HG03025 (cell line): ENCODE results near the gene FAM89A.
"Not testable (repeated sequence)": the region's sequence is repeated elsewhere in the genome, so short reads cannot be mapped to it uniquely, and the experiment has no call there.

Source experiments
- ATAC-seq: cut with Tn5 transposase; IDR thresholded peaks from one replicate; pipeline ENCODE4 v1.9.1; 2021; ENCODE audit warnings: mild to moderate bottlenecking, moderate library complexity; ENCODE audit not compliant: unreplicated experiment, low FRiP score

Gene FAM89A

DNA sequence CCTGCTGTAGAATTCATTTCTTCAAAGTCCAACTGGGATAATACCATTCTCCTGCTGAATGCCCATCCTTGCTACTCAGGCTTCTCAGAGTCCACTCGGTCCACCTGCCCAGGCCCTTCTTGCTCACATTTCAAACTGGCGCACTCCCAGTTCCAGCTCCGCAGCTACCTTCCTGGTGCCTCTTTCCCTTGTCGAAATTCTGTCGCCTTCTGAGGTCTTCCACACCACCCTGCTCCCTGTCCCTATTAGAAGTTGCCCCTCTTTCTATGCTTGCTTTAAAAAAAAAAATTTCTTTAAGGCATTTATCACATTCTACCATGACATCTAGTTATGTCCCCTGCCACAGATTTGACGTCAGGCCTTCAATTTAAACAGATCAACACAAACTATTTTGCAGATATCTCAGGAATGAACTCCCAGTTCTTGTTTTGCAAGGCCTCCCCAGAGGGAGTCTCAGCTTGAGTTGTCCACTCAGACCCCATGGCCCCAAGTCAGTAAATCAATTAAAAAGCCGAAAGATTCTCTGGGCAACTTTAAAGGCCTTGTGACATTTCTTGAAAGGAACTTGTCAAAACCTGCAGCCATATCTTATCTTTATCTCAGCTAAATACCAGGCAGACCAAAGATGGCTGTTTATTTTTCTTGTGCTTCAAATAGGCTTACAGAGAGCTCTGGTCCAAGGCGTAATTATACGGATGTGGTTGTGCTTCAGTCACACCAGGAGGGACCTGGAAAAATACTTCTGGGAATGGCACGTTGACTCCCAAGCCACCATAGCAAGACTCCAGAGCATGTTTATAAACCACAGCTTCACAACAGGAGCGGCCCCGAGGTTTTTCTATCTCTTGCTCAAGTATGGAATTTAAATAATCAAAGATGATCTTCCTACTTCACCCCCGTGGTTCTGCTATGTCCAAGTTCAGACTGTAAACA lies 2.2 kb downstream of the FAM89A start:
- no peak for ATAC-seq

DNA sequence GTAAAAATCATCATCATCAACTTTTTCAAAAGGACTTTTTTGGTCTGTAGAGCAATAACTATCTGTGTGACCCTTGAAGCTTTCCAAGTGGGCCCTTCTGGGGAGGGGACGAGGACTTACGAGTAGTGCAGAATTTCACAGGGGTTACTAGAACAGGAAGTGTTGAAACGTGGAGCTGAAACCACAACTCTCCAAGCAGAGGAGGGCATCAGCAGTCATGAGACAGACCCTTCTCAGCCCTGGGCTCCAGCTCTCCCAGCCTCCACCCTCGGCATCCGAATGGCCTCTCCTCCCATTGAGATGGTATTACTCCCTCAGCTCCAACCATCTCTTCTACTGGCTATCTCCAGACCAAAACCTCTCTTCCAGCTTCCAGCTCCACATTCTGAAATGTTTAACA lies 3.6 kb downstream of the FAM89A start:
- no peak for ATAC-seq

DNA sequence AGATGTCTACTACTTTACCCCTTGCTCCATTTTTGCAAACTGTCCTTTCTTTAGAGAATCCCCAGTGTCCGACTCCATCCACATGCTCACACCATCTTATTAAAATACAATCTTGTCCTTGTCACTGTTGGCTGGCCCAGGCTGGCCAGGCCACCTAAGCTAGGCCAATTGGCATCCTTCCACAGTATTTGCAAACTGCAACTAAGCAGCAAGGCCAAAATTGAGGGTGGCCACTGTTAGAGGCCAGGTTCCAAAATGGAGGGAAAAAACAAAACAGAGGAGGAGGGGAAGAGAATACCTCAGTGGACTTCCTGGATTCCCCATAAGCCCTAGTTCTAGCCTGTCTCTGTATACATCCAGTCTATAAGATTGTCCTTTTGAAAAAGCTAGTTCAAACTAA lies 4.3 kb downstream of the FAM89A start:
- ATAC-seq, result no peak

DNA sequence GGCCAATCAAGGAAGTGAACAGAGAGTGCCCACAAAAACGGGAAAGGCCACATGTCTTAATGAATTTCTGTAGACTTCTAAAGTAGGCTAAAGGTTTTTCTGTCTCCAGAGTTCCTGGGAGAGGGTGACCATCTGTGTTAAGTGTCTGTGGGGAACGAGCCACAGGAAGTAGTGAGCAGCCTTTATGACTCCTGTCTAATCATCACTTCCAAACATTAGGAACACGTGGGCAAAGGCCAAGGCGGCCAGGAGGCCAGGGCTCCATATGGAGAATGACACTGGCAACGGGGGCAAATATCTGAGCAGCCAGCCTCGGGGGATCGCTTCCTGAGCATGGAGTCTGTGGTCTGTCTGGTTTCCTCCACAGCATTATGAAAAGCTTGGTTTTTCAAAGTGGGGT lies 7.1 kb downstream of the FAM89A start:
- no peak for ATAC-seq

DNA sequence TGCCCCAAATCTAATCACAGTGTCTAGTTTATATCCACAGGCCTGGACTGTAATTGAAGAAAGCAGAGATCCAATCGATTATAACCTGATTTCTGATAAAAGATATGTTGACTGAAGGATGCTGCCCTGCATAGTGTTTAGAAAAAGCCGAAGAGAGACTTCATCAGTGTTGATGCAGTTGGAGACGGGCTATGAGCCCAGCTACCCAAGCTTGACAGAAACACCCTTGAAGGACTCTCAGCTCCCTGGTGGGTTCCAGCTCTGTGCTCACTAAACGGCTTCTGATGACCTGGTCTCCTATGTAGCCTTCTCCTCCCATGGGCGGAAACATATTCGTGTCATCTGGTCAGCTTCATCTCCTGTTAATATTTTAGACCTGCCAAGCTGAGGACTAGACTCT lies 10.2 kb downstream of the FAM89A start:
- ATAC-seq, result no peak

DNA sequence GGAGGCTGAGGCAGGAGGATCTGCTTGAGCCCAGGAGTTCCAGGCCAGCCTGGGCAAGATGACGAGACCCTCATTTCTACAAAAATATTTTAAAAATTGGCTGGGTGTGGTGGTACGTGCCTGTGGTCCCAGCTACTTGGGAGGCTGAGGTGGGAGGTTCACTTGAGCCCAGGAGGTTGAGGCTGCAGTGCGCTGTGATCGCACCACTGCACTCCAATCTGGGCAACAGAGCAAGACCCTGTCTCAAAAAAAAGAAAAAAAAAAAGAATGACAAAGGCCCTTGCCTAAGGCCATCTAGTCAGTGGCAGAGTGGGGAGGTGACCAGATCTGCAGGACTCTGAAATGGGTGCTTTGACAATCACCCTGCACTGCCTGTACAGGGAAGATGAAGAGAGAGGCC lies 10.8 kb downstream of the FAM89A start:
- not testable (repeated sequence) for ATAC-seq

DNA sequence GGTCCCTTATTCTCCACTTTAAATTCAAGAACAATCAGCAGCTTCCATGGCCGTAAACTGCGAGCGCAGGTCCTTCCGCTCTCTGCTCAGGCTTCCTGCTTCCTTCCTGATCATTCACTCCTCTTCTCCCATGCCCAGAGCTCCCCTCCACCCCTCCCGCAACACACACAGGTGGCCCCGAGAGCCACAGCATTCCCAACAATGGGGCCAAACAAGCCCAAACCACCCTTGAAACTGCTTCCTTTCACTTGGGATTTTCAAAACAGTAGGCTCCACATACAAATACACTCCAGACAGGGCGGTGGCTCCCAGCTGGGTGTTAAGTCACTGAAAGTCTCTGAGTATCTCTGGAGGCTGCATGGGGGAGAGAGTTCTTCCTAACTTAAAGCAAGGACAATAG lies 11.4 kb downstream of the FAM89A start:
- ATAC-seq, result no peak

DNA sequence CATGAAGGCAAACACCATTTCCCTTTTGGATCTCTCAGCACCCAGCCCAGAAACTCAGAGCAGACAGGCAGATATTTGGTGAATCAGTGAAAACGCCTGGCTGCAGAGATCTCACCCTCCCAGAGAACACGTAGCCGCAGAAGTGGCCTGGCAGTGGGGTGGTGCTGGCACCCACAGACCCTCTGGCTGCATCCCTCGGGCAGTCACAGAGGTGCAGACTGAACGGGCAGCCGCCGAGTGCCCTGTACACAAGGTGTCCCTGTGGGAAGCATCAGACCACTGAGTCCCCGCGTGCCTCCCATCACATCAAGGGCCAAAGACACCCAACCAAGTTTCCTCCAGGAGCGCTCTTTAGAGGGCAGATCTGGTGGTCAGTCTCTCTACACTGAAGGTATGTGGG lies 12.1 kb downstream of the FAM89A start:
- no peak for ATAC-seq

DNA sequence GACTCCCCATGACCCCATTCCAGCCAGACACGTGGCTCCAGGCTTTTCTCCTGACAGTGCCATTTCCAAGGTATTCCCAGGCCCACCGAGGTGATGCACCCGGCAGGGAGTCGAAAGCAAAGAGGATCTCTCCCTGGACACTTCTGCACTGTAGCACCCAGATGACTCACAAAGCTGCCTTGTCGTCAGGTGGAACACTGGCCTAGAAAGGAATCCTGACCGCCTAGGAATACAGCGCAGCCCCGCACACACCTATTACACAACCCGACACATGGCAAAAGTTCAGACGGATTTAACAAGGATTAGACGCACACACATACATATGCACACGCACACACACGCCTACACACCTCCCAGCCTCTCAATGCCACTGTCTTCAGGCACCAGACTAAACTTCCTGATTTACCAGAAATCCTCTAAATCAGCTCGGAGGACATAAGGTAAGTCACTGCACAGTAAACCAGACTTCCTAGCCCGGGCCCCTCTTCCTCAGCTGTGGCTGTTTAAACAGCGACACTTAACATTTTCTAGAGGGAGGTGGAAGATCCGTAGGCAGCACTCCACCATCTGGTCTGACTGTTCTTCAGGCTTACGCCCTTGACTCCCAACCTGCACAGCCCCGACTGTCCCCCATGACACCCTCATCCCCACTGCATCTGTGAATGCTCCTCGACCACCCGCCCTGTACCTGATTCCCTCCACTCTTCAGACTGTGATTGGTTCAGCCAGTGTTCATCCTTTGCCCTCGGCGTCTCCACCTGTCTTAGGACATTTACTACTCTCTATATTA lies 12.7 kb downstream of the FAM89A start:
- no peak for ATAC-seq

DNA sequence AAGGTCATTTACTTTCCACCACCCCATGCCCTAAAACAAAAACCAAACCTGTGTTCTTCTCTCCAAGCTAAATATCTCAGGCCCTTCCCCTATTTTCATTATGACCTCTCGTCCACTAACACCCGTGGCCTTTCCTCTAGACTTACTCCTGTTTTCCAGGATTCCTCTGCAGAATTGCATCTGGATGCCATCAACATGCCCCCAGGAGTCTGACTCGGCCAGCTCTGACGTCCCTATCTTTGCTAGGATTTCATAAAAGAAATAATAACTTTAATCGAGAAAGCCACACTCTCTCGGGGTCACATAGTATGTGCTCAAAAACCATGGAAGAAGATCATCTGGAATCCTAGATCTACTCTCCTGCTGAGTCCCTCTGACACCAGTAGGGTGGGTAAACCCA lies 13.5 kb downstream of the FAM89A start:
- ATAC-seq, result no peak

DNA sequence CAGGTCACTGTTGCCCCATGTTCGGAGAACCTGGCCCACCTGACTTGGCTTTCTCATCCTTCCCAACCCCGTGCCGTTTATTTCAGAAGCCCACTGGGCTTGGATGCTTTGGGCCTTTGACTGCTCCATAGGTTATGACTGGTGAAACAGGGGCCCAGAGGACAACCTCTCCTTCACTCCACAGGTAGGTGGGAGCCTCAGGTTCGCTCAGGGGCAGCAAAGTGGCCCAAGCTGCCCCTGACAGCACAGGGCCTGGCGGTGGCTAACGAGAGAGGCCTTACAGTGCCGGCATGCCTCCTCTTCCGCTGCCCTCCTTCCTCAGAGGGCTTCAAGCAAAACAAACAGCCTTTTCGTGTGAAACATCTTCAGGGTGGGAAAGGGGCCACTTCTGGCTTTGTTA lies 16.9 kb downstream of the FAM89A start:
- ATAC-seq, result no peak

DNA sequence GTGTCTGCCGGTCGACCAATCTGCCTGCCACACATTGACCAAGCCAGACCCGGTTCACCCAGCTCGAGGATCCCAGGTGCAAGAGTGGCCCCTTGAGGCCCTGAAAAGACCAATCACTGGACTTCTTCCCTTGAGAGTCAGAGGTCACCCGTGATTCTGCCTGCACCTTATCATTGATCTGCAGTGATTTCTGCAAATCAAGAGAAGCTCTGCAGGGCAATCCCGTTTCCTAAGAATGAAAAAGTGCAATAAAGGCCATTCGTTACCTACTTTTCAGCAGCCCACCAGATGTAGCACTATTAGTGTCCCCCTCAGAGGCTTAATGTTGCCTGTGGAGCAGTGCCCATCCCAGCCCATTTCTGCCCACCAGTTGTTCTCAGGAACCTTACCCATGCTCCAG lies 17.5 kb downstream of the FAM89A start:
- ATAC-seq, result not testable (repeated sequence)

DNA sequence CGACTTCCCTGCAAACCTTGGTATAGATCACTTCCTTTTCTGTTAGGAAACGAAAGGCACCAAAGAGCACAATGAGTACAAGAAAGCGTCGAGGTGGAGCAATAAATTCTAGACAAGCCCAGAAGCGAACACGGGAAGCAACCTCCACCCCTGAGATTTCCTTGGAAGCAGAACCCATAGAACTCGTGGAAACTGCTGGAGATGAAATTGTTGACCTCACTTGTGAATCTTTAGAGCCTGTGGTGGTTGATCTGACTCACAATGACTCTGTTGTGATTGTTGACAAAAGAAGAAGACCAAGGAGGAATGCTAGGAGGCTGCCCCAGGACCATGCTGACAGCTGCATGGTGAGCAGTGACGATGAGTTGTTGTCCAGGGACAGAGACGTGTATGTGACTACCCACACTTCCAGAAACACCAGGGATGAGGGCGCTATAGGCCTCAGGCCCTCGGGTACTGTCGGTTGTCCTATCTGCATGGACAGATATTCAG lies 18.5 kb downstream of the FAM89A start:
- ATAC-seq, result no peak

DNA sequence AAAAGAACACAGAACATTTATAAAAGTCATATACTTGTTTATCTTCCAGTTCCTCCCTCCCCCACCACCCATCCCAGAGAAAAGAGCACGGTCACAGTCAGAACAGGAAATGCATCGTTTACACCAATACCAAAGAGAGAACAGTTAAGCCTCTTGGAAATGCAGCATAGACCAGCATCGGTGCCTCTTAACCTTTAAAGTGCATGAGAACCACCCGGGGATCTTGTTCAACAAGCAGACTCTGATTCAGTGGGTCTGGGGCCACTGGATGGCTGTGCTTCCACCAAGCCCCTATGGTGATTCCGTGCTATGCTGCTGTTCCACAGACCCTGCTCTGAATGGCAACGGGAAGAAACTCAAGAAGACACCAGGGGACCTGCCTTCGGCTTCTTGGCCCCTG lies 19.2 kb downstream of the FAM89A start:
- no peak for ATAC-seq

DNA sequence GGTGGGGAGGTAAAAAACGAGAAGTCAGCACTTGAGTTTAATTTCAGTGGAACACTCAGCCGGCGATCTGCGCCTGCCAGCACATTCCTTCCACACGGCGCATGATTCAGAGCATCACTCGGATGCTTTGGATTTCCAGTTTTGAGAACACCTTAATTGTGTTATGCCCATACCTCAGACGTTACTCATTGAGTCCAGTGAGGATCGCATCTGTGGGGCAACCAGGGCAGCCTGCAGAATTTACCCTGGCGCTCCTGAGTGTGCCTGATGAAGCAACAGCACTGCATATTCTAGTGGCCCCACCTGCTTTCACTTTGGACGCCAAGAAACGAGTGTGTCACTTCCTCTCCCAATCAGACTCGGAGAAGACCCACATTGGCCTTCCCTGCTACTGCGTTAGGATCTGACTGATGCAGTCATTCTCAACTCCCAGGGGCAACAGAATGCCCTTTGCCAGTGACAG lies 19.9 kb downstream of the FAM89A start:
- no peak for ATAC-seq

DNA sequence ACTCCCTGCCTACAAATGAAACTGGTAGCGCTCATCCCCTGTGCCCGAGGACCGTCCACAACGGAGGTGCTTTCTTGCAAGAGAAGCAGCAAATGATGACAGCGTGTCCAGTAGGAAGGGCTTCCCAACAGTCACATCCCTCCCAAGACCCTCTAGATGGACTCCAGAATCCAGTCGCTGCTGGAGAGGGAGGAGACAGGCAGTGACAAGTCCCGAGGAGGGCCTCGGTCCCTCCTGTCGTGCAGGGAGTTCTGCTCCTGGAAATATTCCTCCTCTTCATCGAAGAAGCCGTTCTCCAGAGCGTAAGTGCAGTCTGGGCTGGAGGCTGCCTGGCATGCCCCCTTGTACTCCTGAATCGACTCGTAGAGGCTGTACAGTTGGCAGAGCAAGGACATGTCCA lies 20.3 kb downstream of the FAM89A start:
- ATAC-seq, result no peak

DNA sequence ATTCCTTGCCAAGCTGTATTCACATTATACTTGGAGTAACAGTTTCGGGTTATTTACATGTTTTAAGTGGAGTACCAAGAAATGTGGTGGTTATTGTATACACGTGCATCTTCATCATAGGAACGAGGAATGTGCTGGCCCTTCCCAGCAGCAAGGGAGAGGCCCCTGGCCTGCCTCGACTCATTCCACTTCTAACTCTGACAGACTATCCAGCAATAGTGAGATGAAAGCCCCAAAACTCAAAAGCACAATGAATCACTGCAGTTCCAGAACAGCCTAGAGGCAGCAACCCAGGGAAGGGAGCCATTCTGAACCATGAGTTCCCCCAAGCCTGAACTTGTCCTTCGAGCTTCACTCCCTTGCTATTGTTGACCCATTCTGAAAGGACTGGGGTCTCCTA lies 23.1 kb downstream of the FAM89A start:
- ATAC-seq, result no peak

DNA sequence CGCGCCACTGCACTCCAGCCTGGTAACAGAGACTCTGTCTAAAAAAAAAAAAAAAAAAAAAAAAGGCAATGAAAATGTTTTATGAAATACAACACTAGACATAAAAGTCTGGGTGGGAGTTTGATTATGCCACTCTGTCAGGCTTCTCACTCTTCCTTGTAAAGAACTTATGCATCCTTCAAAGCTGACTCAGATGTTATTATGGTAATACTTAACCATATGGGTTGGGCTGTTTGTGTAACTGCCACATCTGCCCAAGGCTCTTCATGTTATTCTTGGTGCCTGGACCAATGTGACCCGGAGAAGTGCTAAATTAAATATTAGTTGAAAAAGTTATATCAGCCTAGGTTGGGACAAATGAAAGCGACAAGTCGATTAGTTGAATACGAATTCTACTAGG lies 23.8 kb downstream of the FAM89A start:
- no peak for ATAC-seq

DNA sequence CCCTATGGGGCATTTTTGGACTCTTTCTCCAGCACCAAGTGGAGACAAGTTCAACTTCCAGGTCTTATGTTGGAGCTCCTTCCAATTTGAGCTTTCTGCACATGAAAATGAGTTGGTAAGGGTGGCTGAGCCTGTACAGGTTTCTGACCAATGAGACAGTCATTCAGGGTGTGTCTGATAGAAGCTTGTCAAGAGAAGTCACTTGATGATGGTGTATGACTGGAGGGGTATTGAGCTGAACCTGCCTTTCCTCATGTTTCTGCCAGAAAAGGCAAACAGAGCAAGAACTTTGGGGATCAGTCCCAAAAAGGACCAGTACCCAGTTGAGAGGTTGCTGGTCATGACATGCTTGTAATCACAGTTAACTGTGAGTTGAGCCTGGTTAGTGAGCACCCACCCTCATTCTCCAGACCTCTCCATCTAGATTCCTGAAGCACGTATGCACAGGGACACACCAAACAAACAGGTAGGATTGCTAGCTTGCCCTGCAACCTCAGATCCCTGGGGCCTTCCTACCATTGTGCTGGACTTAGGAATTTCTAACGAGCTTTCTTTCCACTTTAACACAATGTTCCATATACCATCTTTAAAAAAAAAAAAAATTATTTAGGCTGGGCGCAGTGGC lies 26.6 kb downstream of the FAM89A start:
- ATAC-seq, result no peak

DNA sequence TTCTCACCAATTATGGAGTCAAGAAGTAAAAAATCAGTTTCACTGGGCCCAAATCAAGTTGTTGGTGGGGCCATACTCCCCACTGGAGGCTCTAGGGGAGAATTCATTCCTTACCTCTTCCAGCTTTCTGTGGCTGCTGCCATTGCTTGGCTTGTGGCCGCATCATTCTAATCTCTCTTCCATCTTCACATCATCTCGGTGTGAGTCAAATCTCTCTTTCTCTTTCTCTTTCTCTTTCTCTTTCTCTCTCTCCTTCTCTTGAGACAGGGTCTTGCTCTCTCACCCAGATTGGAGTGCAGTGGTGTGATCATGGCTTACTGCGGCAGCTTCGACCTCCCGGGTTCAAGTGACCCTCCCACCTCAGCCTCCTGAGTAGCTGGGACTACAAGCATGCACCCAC lies 28.1 kb downstream of the FAM89A start:
- ATAC-seq, result no peak

DNA sequence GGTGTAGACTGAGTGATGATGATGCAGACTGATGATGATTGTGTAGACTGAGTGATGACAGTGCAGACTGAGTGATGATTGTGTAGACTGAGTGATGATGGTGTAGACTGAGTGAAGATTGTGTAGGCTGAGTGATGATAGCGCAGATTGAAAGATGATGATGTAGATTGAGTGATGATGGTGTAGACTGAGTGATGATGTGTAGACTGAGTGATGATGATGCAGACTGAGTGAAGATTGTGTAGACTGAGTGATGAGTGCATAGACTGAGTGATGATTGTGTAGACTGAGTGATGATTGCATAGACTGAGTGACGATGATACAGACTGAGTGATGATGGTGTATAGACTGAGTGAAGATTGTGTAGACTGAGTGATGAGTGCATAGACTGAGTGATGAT lies 28.7 kb downstream of the FAM89A start:
- ATAC-seq, result no peak
